ENCODE results near the gene DNAJB11.

DNA sequence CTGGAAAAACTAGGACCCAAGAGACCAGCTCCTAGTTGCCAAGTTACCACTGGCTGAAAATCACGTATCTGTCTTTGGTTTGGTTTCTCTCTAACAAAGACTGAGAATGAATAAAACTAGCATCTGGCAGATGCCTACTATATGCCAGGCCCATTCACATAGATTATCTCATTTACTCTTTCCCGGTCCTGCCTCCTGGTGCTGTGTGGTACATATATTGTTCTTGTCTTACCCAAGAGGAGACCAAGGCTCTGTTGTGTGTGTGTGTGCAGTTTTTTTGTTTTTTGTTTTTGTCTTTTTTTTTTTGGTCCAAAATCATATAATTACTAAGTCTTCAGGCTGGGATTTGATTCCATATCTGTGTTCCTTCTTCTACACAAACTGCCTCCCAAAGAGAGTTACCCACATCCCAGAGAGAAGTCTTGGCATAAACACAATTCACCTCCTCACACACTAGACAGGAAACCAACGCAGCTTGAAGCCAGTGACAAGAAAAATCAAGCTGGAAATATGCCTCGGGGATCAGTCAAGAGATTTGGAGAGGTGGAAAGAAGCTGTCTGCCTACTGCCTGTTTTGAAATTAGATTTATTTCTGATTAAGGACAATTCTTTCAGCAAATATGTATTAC is 43.2 kb downstream of the DNAJB11 start:
- TF ChIP-seq, protein P1, sequence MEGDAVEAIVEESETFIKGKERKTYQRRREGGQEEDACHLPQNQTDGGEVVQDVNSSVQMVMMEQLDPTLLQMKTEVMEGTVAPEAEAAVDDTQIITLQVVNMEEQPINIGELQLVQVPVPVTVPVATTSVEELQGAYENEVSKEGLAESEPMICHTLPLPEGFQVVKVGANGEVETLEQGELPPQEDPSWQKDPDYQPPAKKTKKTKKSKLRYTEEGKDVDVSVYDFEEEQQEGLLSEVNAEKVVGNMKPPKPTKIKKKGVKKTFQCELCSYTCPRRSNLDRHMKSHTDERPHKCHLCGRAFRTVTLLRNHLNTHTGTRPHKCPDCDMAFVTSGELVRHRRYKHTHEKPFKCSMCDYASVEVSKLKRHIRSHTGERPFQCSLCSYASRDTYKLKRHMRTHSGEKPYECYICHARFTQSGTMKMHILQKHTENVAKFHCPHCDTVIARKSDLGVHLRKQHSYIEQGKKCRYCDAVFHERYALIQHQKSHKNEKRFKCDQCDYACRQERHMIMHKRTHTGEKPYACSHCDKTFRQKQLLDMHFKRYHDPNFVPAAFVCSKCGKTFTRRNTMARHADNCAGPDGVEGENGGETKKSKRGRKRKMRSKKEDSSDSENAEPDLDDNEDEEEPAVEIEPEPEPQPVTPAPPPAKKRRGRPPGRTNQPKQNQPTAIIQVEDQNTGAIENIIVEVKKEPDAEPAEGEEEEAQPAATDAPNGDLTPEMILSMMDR (IDR thresholded peaks at IDR 0.05; ENCODE audit: insufficient read depth, low read depth, low read length) = no peak
- TF ChIP-seq EZH2 (IDR thresholded peaks at IDR 0.05; ENCODE audit: insufficient read depth, low read length) = no peak

Data from astrocyte (in vitro differentiated cells and primary cell).